ENCODE results near the gene DRP2.

DNA sequence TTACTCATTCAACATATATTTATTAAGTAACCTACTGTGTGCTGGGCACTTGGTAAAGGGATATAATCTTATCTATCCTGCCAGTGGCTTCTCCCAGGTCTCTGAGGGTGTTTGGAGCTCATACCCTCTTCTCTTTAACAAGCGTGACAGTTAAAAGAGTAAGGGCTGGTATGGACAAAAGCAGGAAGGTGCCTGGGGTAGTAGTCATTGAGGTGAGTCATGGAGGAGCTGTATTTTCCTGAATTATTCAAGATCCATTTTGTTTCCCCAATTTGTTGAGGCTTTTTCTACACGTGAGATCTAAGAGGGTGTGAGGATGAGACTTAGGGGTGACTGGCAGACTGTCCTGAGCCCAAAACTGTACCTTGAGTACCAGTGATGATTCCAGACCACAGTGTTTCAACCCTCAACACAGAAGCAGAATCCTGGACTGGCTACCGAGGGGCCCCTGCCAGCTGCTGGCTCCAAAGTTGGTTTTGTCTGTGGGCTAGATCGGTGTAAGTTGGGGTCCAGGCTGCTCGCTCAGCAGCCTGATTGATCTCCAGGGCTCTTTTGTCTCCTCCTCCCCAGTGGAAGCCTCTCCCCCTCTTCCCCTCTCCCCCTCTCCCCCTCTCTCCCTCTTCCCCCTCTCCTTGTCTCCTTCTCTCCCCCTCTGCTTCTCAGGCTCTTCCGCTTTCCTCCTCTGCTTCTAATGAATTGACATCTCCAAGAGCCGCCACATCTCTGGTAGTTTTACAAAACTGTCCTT, at the start of gene DRP2:
- TF ChIP-seq, protein P1, sequence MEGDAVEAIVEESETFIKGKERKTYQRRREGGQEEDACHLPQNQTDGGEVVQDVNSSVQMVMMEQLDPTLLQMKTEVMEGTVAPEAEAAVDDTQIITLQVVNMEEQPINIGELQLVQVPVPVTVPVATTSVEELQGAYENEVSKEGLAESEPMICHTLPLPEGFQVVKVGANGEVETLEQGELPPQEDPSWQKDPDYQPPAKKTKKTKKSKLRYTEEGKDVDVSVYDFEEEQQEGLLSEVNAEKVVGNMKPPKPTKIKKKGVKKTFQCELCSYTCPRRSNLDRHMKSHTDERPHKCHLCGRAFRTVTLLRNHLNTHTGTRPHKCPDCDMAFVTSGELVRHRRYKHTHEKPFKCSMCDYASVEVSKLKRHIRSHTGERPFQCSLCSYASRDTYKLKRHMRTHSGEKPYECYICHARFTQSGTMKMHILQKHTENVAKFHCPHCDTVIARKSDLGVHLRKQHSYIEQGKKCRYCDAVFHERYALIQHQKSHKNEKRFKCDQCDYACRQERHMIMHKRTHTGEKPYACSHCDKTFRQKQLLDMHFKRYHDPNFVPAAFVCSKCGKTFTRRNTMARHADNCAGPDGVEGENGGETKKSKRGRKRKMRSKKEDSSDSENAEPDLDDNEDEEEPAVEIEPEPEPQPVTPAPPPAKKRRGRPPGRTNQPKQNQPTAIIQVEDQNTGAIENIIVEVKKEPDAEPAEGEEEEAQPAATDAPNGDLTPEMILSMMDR (conservative IDR thresholded peaks at IDR 0.05; ENCODE audit: low read depth, low read length) = no peak
- no peak for TF ChIP-seq EZH2 (IDR thresholded peaks at IDR 0.05; ENCODE audit: borderline replicate concordance, low read depth, low read length, poor library complexity, severe bottlenecking)
